PC-3 (cell line): ENCODE results near the gene GUCA2B. TPM values are rescaled to one million over a fixed set of nuclear protein-coding genes. Genes with fewer than 3 reads are reported as not detected.

Source experiments
- ATAC-seq: fragments of 200-7000 bp; cut with Tn5 transposase; 2 replicates; pipeline ENCODE4 v1.9.1; 2020; ENCODE audit warnings: mild to moderate bottlenecking, moderate library complexity
- BruUV-seq: library from RNA; stranded (reverse); fragments of 400-500 nt; replicated peaks from 2 replicates; lab custom pipeline; 2021; lab: Mats Ljungman, UMichigan
- CTCF ChIA-PET: fragments of 300-600 bp; sonication (Branson Sonifier 250); formaldehyde crosslinking; loops from one replicate; lab custom pipeline; 2022; ENCODE audit warnings: antibody characterized with exemption; lab: Charles Lee
- POLR2A ChIA-PET: fragments of 300-600 bp; sonication (Branson Sonifier 250); formaldehyde crosslinking; loops from one replicate; lab custom pipeline; 2022; ENCODE audit warnings: antibody characterized with exemption; ENCODE audit not compliant: unreplicated experiment; lab: Charles Lee
- DNase-seq: peaks from one replicate; pipeline ENCODE4 v3.0.0-alpha.2; 2015
- H2AFZ ChIP-seq: fragments of 300-600 bp; sonication (generic); 2 replicates; pipeline ENCODE4 v1.6.0; 2016; ENCODE audit warnings: antibody characterized with exemption, low read length
- H3F3A ChIP-seq: fragments of 300-600 bp; sonication (generic); one replicate; pipeline ENCODE4 v1.6.0; 2017; ENCODE audit warnings: antibody characterized with exemption, low read length, control low read depth, mild to moderate bottlenecking; ENCODE audit not compliant: unreplicated experiment
- H3K27ac ChIP-seq: fragments of 300-600 bp; sonication (generic); 2 replicates; pipeline ENCODE4 v1.5.1; 2016; ENCODE audit warnings: mild to moderate bottlenecking, low read length
- H3K27me3 ChIP-seq: fragments of 300-600 bp; sonication (generic); 2 replicates; pipeline ENCODE4 v1.6.1; 2016; ENCODE audit warnings: low read length, mixed read lengths
- H3K36me3 ChIP-seq: fragments of 300-600 bp; sonication (generic); 2 replicates; pipeline ENCODE4 v1.6.1; 2016; ENCODE audit warnings: low read depth, mixed run types, low read length, mixed read lengths
- H3K4me1 ChIP-seq: fragments of 300-600 bp; sonication (generic); 2 replicates; pipeline ENCODE4 v1.5.1; 2016; ENCODE audit warnings: low read length; ENCODE audit not compliant: insufficient read depth
- H3K4me2 ChIP-seq: fragments of 300-600 bp; sonication (generic); 2 replicates; pipeline ENCODE4 v1.6.0; 2016; ENCODE audit warnings: low read length
- H3K4me3 ChIP-seq: fragments of 300-600 bp; sonication (generic); 2 replicates; pipeline ENCODE4 v1.5.1; 2016; ENCODE audit warnings: mild to moderate bottlenecking, low read length, mixed read lengths
- H3K79me2 ChIP-seq: fragments of 300-600 bp; sonication (generic); 2 replicates; pipeline ENCODE4 v1.6.1; 2017; ENCODE audit warnings: low read length, mixed read lengths
- H3K9ac ChIP-seq: fragments of 300-600 bp; sonication (generic); 2 replicates; pipeline ENCODE4 v1.6.0; 2016; ENCODE audit warnings: mild to moderate bottlenecking, low read length
- H3K9me2 ChIP-seq: fragments of 300-600 bp; sonication (generic); replicated peaks from 2 replicates; pipeline ENCODE4 v1.6.1; 2016; ENCODE audit warnings: mixed run types, low read length, mixed read lengths
- H3K9me3 ChIP-seq: fragments of 300-600 bp; sonication (generic); 2 replicates; pipeline ENCODE4 v1.6.1; 2016; ENCODE audit warnings: low read length, mixed read lengths
- H4K20me1 ChIP-seq: fragments of 300-600 bp; sonication (generic); 2 replicates; pipeline ENCODE4 v1.6.1; 2016; ENCODE audit warnings: low read length, mixed read lengths
- CTCF ChIP-seq: fragments of 300-600 bp; sonication (generic); conservative IDR thresholded peaks from 2 replicates; pipeline ENCODE4 v1.5.1; 2017; ENCODE audit warnings: antibody characterized with exemption, low read depth, mild to moderate bottlenecking, low read length
- EZH2 ChIP-seq: fragments of 300-600 bp; sonication (generic); IDR thresholded peaks from one replicate; pipeline ENCODE4 v1.6.1; 2017; ENCODE audit warnings: antibody characterized with exemption, mild to moderate bottlenecking, low read length; ENCODE audit not compliant: unreplicated experiment
- EZH2phosphoT487 ChIP-seq: fragments of 300-600 bp; sonication (generic); IDR thresholded peaks from 2 replicates; pipeline ENCODE4 v1.6.1; 2018; ENCODE audit warnings: mild to moderate bottlenecking, antibody characterized with exemption, low read length, borderline replicate concordance
- intact Hi-C: fragments of 100-400 bp; cut with micrococcal nuclease; formaldehyde crosslinking; loops from 2 replicates; pipeline ENCODE4 v1.9.0; 2023
- total RNA-seq: library from RNA; depleted of rRNA; stranded (reverse); fragments of >200 nt; gene quantifications from 2 replicates; pipeline ENCODE4 v1.2.3, GENCODE V29; 2014

GUCA2B gene
- total RNA-seq, 1 experiment from 2014 or later, result not detected

GRCh38 chr1:42141978-42142377 lies 11.2 kb upstream of the GUCA2B start:
- no peak for TF ChIP-seq CTCF
- TF ChIP-seq EZH2, result no peak
- no peak for TF ChIP-seq EZH2phosphoT487
- ATAC-seq (no peak), DNase-seq (no peak)
- Histone ChIP-seq H3K79me2 (no peaks in the 10 kb centered on the region), H3K4me2 (no peak overlapping the region), H3K4me3 (no peak overlapping the region), H2AFZ (no peak overlapping the region), H4K20me1 (no peaks in the 10 kb centered on the region), H3K36me3 (no peaks in the 10 kb centered on the region), H3K9ac (no peak overlapping the region), H3F3A (no peaks in the 10 kb centered on the region), H3K9me3 (no peaks in the 10 kb centered on the region), H3K27me3 (no peaks in the 10 kb centered on the region), H3K9me2 (no peaks in the 10 kb centered on the region), H3K4me1 (peaks cover under 1% of the 10 kb centered on the region; the same call in 1 of the 2 replicates), H3K27ac (no peak overlapping the region)
- ChIA-PET POLR2A (no interaction called here), CTCF (no interaction called here)
- intact Hi-C loops, result no loop called here
- no TSS peak for BruUV-seq

GRCh38 chr1:42142894-42143675 lies 10.1 kb upstream of the GUCA2B start:
- intact Hi-C loops, result no loop called here
- Histone ChIP-seq H3K4me2 (no peak overlapping the region), H3K27ac (no peak overlapping the region), H3K4me1 (peaks cover 6% of the 10 kb centered on the region; the same call in 1 of the 2 replicates), H3K36me3 (no peaks in the 10 kb centered on the region), H3F3A (no peaks in the 10 kb centered on the region), H3K27me3 (no peaks in the 10 kb centered on the region), H3K9me2 (no peaks in the 10 kb centered on the region), H3K79me2 (no peaks in the 10 kb centered on the region), H2AFZ (no peak overlapping the region), H4K20me1 (no peaks in the 10 kb centered on the region), H3K4me3 (no peak overlapping the region), H3K9me3 (no peaks in the 10 kb centered on the region), H3K9ac (no peak overlapping the region)
- ChIA-PET POLR2A (no interaction called here), CTCF (no interaction called here)
- BruUV-seq, result no TSS peak
- DNase-seq (no peak), ATAC-seq (no peak)
- TF ChIP-seq EZH2 (no peak), CTCF (no peak), EZH2phosphoT487 (no peak)
